ENCODE results near the gene C1orf141. TPM values are rescaled to one million over a fixed set of nuclear protein-coding genes. Genes with fewer than 3 reads are reported as not detected.

The C1orf141 gene
- total and polyA plus RNA-seq, 2 of the 8 experiments (the other 6 are each of a cell fraction or from before 2014, with no cell fraction given): not detected

DNA sequence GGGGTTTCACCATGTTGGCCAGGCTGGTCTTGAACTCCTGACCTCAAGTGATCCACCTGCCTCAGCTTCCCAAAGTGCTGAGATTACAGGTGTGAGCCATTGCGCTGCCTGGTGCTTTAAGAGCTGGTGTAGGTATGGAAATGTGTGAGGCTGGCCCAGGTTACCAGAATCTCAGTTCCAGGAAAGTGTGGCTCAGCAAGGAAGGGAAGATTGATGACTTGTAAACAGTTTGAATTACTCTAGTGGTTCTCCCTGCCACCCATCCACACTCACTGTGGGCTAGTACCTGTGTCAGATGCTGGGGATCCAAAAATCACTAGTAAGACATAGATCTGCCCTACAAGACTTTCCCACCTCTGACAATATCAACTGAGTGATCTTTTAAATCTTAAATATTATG, 46.3 kb downstream of the C1orf141 start (continued):
- no peak for TF ChIP-seq TAF1 (IDR thresholded peaks at IDR 0.05; ENCODE audit: low read depth, low read length)
- TF ChIP-seq TEAD4 (IDR thresholded peaks at IDR 0.05; ENCODE audit: low read depth, low read length): no peak
- TF ChIP-seq RFX5 (IDR thresholded peaks at IDR 0.05; ENCODE audit: borderline replicate concordance, low read depth, low read length): no peak

All from H1 (cell line).